GM21423 (cell line): Measurements from ENCODE around the gene JPH2.
"Not testable (repeated sequence)": the region's sequence is repeated elsewhere in the genome, so short reads cannot be mapped to it uniquely, and the experiment has no call there.

Source experiments
- ATAC-seq: cut with Tn5 transposase; IDR thresholded peaks from one replicate; pipeline ENCODE4 v1.9.1; 2021; ENCODE audit warnings: mild to moderate bottlenecking, moderate library complexity; ENCODE audit not compliant: unreplicated experiment

JPH2 gene

GRCh38 chr20:44129300-44129699, 57.7 kb downstream of the JPH2 start:
- not testable (repeated sequence) for ATAC-seq

GRCh38 chr20:44126445-44126844, 60.5 kb downstream of the JPH2 start:
- no peak for ATAC-seq

- no peak for ATAC-seq
Measured at GRCh38 chr20:44125332-44126127, 61.5 kb downstream of the JPH2 start.

GRCh38 chr20:44123874-44124535, 63.0 kb downstream of the JPH2 start:
- no peak for ATAC-seq

- no peak for ATAC-seq
Measured at GRCh38 chr20:44123251-44123650, 63.7 kb downstream of the JPH2 start.

- no peak for ATAC-seq
Measured at GRCh38 chr20:44120676-44121425, 66.1 kb downstream of the JPH2 start.

- no peak for ATAC-seq
Measured at GRCh38 chr20:44118185-44119033, 68.6 kb downstream of the JPH2 start.

GRCh38 chr20:44117296-44118184, 69.4 kb downstream of the JPH2 start:
- ATAC-seq: no peak

GRCh38 chr20:44115762-44116644, 71.0 kb downstream of the JPH2 start:
- no peak for ATAC-seq

GRCh38 chr20:44115181-44115580, 71.8 kb downstream of the JPH2 start:
- ATAC-seq: no peak

GRCh38 chr20:44113618-44114376, 73.2 kb downstream of the JPH2 start:
- no peak for ATAC-seq

GRCh38 chr20:44112889-44113617, 73.9 kb downstream of the JPH2 start:
- ATAC-seq: no peak

- ATAC-seq: no peak
Measured at GRCh38 chr20:44112456-44112855, 74.5 kb downstream of the JPH2 start.

- no peak for ATAC-seq
Measured at GRCh38 chr20:44111712-44112335, 75.2 kb downstream of the JPH2 start.

GRCh38 chr20:44110816-44111568, 76.0 kb downstream of the JPH2 start:
- ATAC-seq: no peak

GRCh38 chr20:44109951-44110361, 77.0 kb downstream of the JPH2 start:
- no peak for ATAC-seq
